ENCODE measurements around the gene NTM.
A peak's percentile ranks its signal among the peaks of the same experiment; 100 is the strongest.

- TF ChIP-seq CTCF (conservative IDR thresholded peaks at IDR 0.05) (peak; percentile 82), ZFX (IDR thresholded peaks at IDR 0.05) (no peak)
These were observed 497.2 kb downstream of the NTM start for GRCh38 chr11:131867457-131868257.

All from C4-2B (cell line).